Measurements from ENCODE around the gene DFFA. TPM values are rescaled to one million over a fixed set of nuclear protein-coding genes. Genes with fewer than 3 reads are reported as not detected.

The DFFA gene
- total and polyA plus RNA-seq, 2 of the 4 experiments (the other 2 are of a cell fraction): 28.1 to 62.6 TPM

- no CpG with 5 or more reads among the region's 2 CpGs for WGBS, 2 experiments (ENCODE audit: extremely low coverage in 2 of 2, insufficient read length in 1 of 2)
- Histone ChIP-seq H3K23ac (ENCODE audit: low read depth, low read length) (no peak overlapping the region), H2AK9ac (replicated peaks; ENCODE audit: low read depth, low read length, poor library complexity) (no peak overlapping the region), H3K4ac (ENCODE audit: low read depth, low read length) (no peak overlapping the region), H3K4me2 (ENCODE audit: low read depth, low read length) (no peak overlapping the region), H2AK5ac (ENCODE audit: low read depth, low read length) (no peak overlapping the region), H3K9ac (ENCODE audit: low read depth, low read length) (no peak overlapping the region), H3K79me1 (ENCODE audit: low read depth in 1 of 2, low read length in 2 of 2) (peaks cover 0 to 6% of the 10 kb centered on the region in 2 experiments; a peak in 1 of 4 replicates), H3K4me1 (ENCODE audit: control insufficient read depth, insufficient read depth, low read length) (peaks cover 2% of the 10 kb centered on the region; the same call in 1 of the 2 replicates), H2BK20ac (ENCODE audit: low read depth, low read length) (no peak overlapping the region), H3K4me3 (ENCODE audit: insufficient read depth, low read depth, low read length) (no peak overlapping the region), H2BK5ac (ENCODE audit: low read depth, low read length, poor library complexity, severe bottlenecking) (no peak overlapping the region), H4K91ac (ENCODE audit: insufficient read depth, low read depth, low read length) (no peak overlapping the region), H3K36me3 (ENCODE audit: control insufficient read depth, insufficient read depth, low read length) (peaks cover 7% of the 10 kb centered on the region; the same call in 1 of the 2 replicates), H4K20me1 (ENCODE audit: insufficient read depth, low read length) (no peaks in the 10 kb centered on the region), H3K56ac (ENCODE audit: extremely low read depth, insufficient read depth, low read length) (no peak overlapping the region), H3K27me3 (ENCODE audit: control insufficient read depth, insufficient read depth, low read length) (no peaks in the 10 kb centered on the region), H3K9me1 (ENCODE audit: insufficient read depth, low read length) (no peaks in the 10 kb centered on the region), H2BK120ac (ENCODE audit: low read depth, low read length) (no peak overlapping the region), H2AFZ (replicated peaks; ENCODE audit: low read length, poor library complexity) (no peak overlapping the region), H2BK15ac (ENCODE audit: low read depth, low read length) (no peak overlapping the region), H4K5ac (ENCODE audit: low read depth, low read length) (no peak overlapping the region), H3K18ac (ENCODE audit: low read depth, low read length) (no peak overlapping the region), H3K27ac (ENCODE audit: insufficient read depth, low read length) (no peak overlapping the region), H3K14ac (replicated peaks; ENCODE audit: low read depth, low read length) (no peak overlapping the region), H4K8ac (ENCODE audit: low read depth in 2 of 2, low read length in 2 of 2) (no peak overlapping the region), H3K9me3 (ENCODE audit: control insufficient read depth, insufficient read depth, low read length) (no peaks in the 10 kb centered on the region)
- CTCF ChIA-PET: no interaction called here
- ATAC-seq (ENCODE audit: low read depth) (no peak), DNase-seq (no peak)
- TF ChIP-seq NFE2L2 (IDR thresholded peaks at IDR 0.05; ENCODE audit: low read depth, low read length) (no peak), CEBPB (IDR thresholded peaks at IDR 0.05; ENCODE audit: low read depth, low read length) (no peak), FOS (IDR thresholded peaks at IDR 0.05; ENCODE audit: low read depth, low read length) (no peak)
- POLR2A ChIA-PET (ENCODE audit: unreplicated experiment): no interaction called here
- dilution Hi-C loops (cut with HindIII; ENCODE audit: low sequenced_read_pairs, unreplicated experiment) (no loop called here), intact Hi-C loops (cut with micrococcal nuclease) (no loop called here), in situ Hi-C loops (cut with MboI; ENCODE audit: low sequenced_read_pairs) (no loop called here)
- BruUV-seq (replicated peaks): no TSS peak
Measured at GRCh38 chr1:10440305-10440704, 32.0 kb downstream of the DFFA start.
